HepG2 (cell line): ENCODE data around the gene CATSPERD. TPM values are rescaled to one million over a fixed set of nuclear protein-coding genes. Genes with fewer than 3 reads are reported as not detected.

Experiments
- ARNTL ChIP-seq: sonication (generic); formaldehyde crosslinking; IDR thresholded peaks from 2 replicates; pipeline ENCODE4 v1.4.0; 2020; ENCODE audit warnings: mild to moderate bottlenecking, missing genetic modification reagents
- ATF7-NPFF ChIP-seq: sonication (generic); formaldehyde crosslinking; IDR thresholded peaks from 2 replicates; pipeline ENCODE4 v1.8.1; 2023; ENCODE audit warnings: mild to moderate bottlenecking, low read depth, missing genetic modification reagents, moderate library complexity
- BATF2 ChIP-seq: sonication (generic); formaldehyde crosslinking; IDR thresholded peaks from 2 replicates; pipeline ENCODE4 v1.8.0; 2022; ENCODE audit warnings: mild to moderate bottlenecking, missing genetic modification reagents, moderate library complexity
- BRD4 ChIP-seq: sonication (generic); formaldehyde crosslinking; IDR thresholded peaks from 2 replicates; pipeline ENCODE4 v1.4.0; 2020; ENCODE audit warnings: missing genetic modification reagents
- CSRNP2 ChIP-seq: sonication (generic); formaldehyde crosslinking; conservative IDR thresholded peaks from 2 replicates; pipeline ENCODE4 v1.8.0; 2022; ENCODE audit warnings: low read depth, missing genetic modification reagents
- FOXP1 ChIP-seq, 2 experiments: fragments of 450-650 bp in 1 of 2; IDR thresholded peaks; 2 replicates each; pipeline ENCODE4 v1.6.1; 2017 to 2018; ENCODE audit warnings: antibody characterized with exemption in 1 of 2
- GPN1 ChIP-seq: sonication (generic); formaldehyde crosslinking; IDR thresholded peaks from 2 replicates; pipeline ENCODE4 v1.5.1; 2020; ENCODE audit warnings: missing genetic modification reagents, borderline replicate concordance
- GTF2F1 ChIP-seq: fragments of 150-350 bp; IDR thresholded peaks from 2 replicates; pipeline ENCODE4 v1.6.1; 2014; ENCODE audit warnings: low read length
- GTF3A ChIP-seq: sonication (generic); formaldehyde crosslinking; conservative IDR thresholded peaks from 2 replicates; pipeline ENCODE4 v1.4.0; 2020; ENCODE audit warnings: mild to moderate bottlenecking, missing genetic modification reagents
- HOXA7 ChIP-seq: sonication (generic); formaldehyde crosslinking; IDR thresholded peaks from 2 replicates; pipeline ENCODE4 v1.8.1; 2022; ENCODE audit warnings: mild to moderate bottlenecking, missing genetic modification reagents, moderate library complexity
- HOXD1 ChIP-seq: sonication (generic); formaldehyde crosslinking; IDR thresholded peaks from 2 replicates; pipeline ENCODE4 v1.5.0; 2020; ENCODE audit warnings: missing genetic modification reagents
- PBX2 ChIP-seq: IDR thresholded peaks from 2 replicates; pipeline ENCODE4 v1.6.1; 2016; ENCODE audit warnings: control low read depth
- POLR2AphosphoS5 ChIP-seq: IDR thresholded peaks from 2 replicates; pipeline ENCODE4 v1.6.1; 2012; ENCODE audit warnings: low read depth, low read length
- REXO4 ChIP-seq: sonication (generic); formaldehyde crosslinking; IDR thresholded peaks from 2 replicates; pipeline ENCODE4 v1.8.0; 2022; ENCODE audit warnings: missing genetic modification reagents, mild to moderate bottlenecking, borderline replicate concordance
- SP4 ChIP-seq: sonication (generic); formaldehyde crosslinking; IDR thresholded peaks from 2 replicates; pipeline ENCODE4 v1.8.1; 2023; ENCODE audit warnings: mild to moderate bottlenecking, missing genetic modification reagents
- THAP11 ChIP-seq: IDR thresholded peaks from 2 replicates; pipeline ENCODE4 v1.6.1; 2016; ENCODE audit warnings: missing biosample characterization, missing genetic modification reagents
- THYN1 ChIP-seq: sonication (generic); formaldehyde crosslinking; IDR thresholded peaks from 2 replicates; pipeline ENCODE4 v1.8.1; 2023; ENCODE audit warnings: low read depth, mild to moderate bottlenecking, moderate library complexity, missing genetic modification reagents, borderline replicate concordance
- ZNF136 ChIP-seq: sonication (generic); formaldehyde crosslinking; IDR thresholded peaks from 2 replicates; pipeline ENCODE4 v1.8.1; 2022; ENCODE audit warnings: low read depth, mild to moderate bottlenecking, moderate library complexity, missing genetic modification reagents
- ZNF143 ChIP-seq: sonication (generic); formaldehyde crosslinking; IDR thresholded peaks from 2 replicates; pipeline ENCODE4 v1.4.0; 2020; ENCODE audit warnings: missing genetic modification reagents
- ZNF430 ChIP-seq: sonication (generic); formaldehyde crosslinking; IDR thresholded peaks from 2 replicates; pipeline ENCODE4 v1.9.0; 2021; ENCODE audit warnings: mild to moderate bottlenecking, missing genetic modification reagents
- ZNF510 ChIP-seq: sonication (generic); formaldehyde crosslinking; IDR thresholded peaks from 2 replicates; pipeline ENCODE4 v1.4.0; 2020; ENCODE audit warnings: low read depth, mild to moderate bottlenecking, missing genetic modification reagents
- ZNF513 ChIP-seq: sonication (generic); formaldehyde crosslinking; conservative IDR thresholded peaks from 2 replicates; pipeline ENCODE4 v1.5.0; 2020; ENCODE audit warnings: missing genetic modification reagents
- ZNF770 ChIP-seq: sonication (generic); formaldehyde crosslinking; IDR thresholded peaks from 2 replicates; pipeline ENCODE4 v1.5.0; 2020; ENCODE audit warnings: mild to moderate bottlenecking, missing genetic modification reagents
- polyA plus RNA-seq, 8 experiments: library from polyadenylated mRNA; depleted of rRNA in 3 of 8; stranded (reverse) in 7 of 8; unstranded in 1 of 8; fragments of >200 nt; fragmentation: Illumina TruSeq in 4 of 8; extraction: Trizol in 4 of 8; gene quantifications; 2 replicates each; pipeline versions ENCODE4 v1.2.1 to v1.2.3, GENCODE V29; 2011 to 2016; ENCODE audit warnings: low read depth in 4 of 8, missing spikeins in 1 of 8, mixed read lengths in 1 of 8; ENCODE audit not compliant: insufficient read depth in 1 of 8
- total RNA-seq, 5 experiments: library from RNA; depleted of rRNA; stranded (reverse); fragments of >200 nt; fragmentation: Illumina TruSeq; extraction: Trizol; gene quantifications; 2 replicates each; pipeline ENCODE4 v1.2.3, GENCODE V29; 2016; ENCODE audit warnings: low read depth in 1 of 5

The CATSPERD gene
- total and polyA plus RNA-seq, 2 of the 13 experiments (the other 11 are each of a cell fraction or from before 2014, with no cell fraction given) = 0.04 TPM; not detected in 1

- TF ChIP-seq ZNF770 (CRISPR knock-in tag) (peak; percentile 63), BRD4 (CRISPR knock-in tag) (no peak), THAP11 (CRISPR knock-in tag) (peak; percentile 88), FOXP1 (IDR thresholded peaks at IDR 0.05) (no peak), FOXP1 (CRISPR knock-in tag; IDR thresholded peaks at IDR 0.05) (0 out of 2 replicates have a peak, but pooled peaks have one; percentile 11), ZNF430 (CRISPR knock-in tag) (no peak; the same call in 1 of the 2 replicates), HOXA7 (CRISPR knock-in tag) (no peak), ARNTL (peak; percentile 67; the same call in 1 of the 2 replicates), CSRNP2 (CRISPR knock-in tag) (no peak), ZNF136 (CRISPR knock-in tag) (0 out of 2 replicates have a peak, but pooled peaks have one; percentile 48), BATF2 (CRISPR knock-in tag) (peak; percentile 68; the same call in 1 of the 2 replicates), ZNF143 (CRISPR knock-in tag) (no peak; the same call in 1 of the 2 replicates), REXO4 (CRISPR knock-in tag) (no peak), GTF2F1 (no peak), HOXD1 (0 out of 2 replicates have a peak, but pooled peaks have one; percentile 18), GTF3A (no peak), PBX2 (CRISPR knock-in tag) (no peak), ZNF510 (CRISPR knock-in tag) (no peak), GPN1 (CRISPR knock-in tag) (no peak), ZNF513 (CRISPR knock-in tag) (0 out of 2 replicates have a peak, but pooled peaks have one; percentile 28), SP4 (CRISPR knock-in tag) (peak; percentile 89), THYN1 (CRISPR knock-in tag) (no peak), ATF7-NPFF (peak; percentile 83; the same call in 1 of the 2 replicates), POLR2AphosphoS5 (peak; percentile 99)
Observed at GRCh38 chr19:5827891-5828660, 107.6 kb downstream of the CATSPERD start (continued).
